Measurements from ENCODE around the gene NDUFAF8.

NDUFAF8 gene

GRCh38 chr17:81222906-81223761 lies 16.0 kb upstream of the NDUFAF8 start, which contains the start of gene CEP131 (continued):
- 0 out of 2 replicates have a peak, but pooled peaks have one; percentile 17 for TF ChIP-seq BCL11B (tag by site-specific recombination; IDR thresholded peaks at IDR 0.05; ENCODE audit: low read depth)
- TF ChIP-seq OVOL3 (tag by site-specific recombination; IDR thresholded peaks at IDR 0.05): no peak
- no peak for TF ChIP-seq ZNF768 (tag by site-specific recombination; IDR thresholded peaks at IDR 0.05)
- TF ChIP-seq ZNF645 (tag by site-specific recombination; IDR thresholded peaks at IDR 0.05): peak; percentile 31; the same call in 1 of the 2 replicates
- TF ChIP-seq ZNF175 (tag by site-specific recombination; IDR thresholded peaks at IDR 0.05): no peak
- TF ChIP-seq ZEB2 (tag by site-specific recombination; IDR thresholded peaks at IDR 0.05): peak; percentile 33; the same call in 1 of the 2 replicates
- TF ChIP-seq MZF1 (tag by site-specific recombination; IDR thresholded peaks at IDR 0.05; ENCODE audit: borderline replicate concordance): peak; percentile 81; the same call in 1 of the 2 replicates
- TF ChIP-seq ZBTB7A (tag by site-specific recombination; IDR thresholded peaks at IDR 0.05; ENCODE audit: low read depth): no peak
- TF ChIP-seq ZNF324 (tag by site-specific recombination; IDR thresholded peaks at IDR 0.05): peak; percentile 58; the same call in 1 of the 2 replicates
- no peak for TF ChIP-seq ZNF354C (tag by site-specific recombination; IDR thresholded peaks at IDR 0.05; ENCODE audit: borderline replicate concordance, low read depth)
- no peak for TF ChIP-seq PRDM1 (tag by site-specific recombination; IDR thresholded peaks at IDR 0.05)
- no peak for TF ChIP-seq ZNF580 (tag by site-specific recombination; IDR thresholded peaks at IDR 0.05)
- TF ChIP-seq ZNF174 (tag by site-specific recombination; IDR thresholded peaks at IDR 0.05): no peak
- no peak for TF ChIP-seq ZNF169 (tag by site-specific recombination; IDR thresholded peaks at IDR 0.05)
- 0 out of 2 replicates have a peak, but pooled peaks have one; percentile 38 for TF ChIP-seq KLF10 (tag by site-specific recombination; IDR thresholded peaks at IDR 0.05)
- TF ChIP-seq ZNF391 (tag by site-specific recombination; IDR thresholded peaks at IDR 0.05; ENCODE audit: borderline replicate concordance, low read depth): peak; percentile 43; the same call in 1 of the 2 replicates
- TF ChIP-seq ZNF654 (tag by site-specific recombination; IDR thresholded peaks at IDR 0.05; ENCODE audit: low read depth): no peak
- TF ChIP-seq ZNF404 (tag by site-specific recombination; IDR thresholded peaks at IDR 0.05): no peak
- TF ChIP-seq GLI2 (tag by site-specific recombination; IDR thresholded peaks at IDR 0.05; ENCODE audit: borderline replicate concordance, low read depth): no peak
- TF ChIP-seq ZNF610 (tag by site-specific recombination; IDR thresholded peaks at IDR 0.05; ENCODE audit: borderline replicate concordance): peak; percentile 70; the same call in 1 of the 2 replicates
- TF ChIP-seq HIC1 (tag by site-specific recombination; IDR thresholded peaks at IDR 0.05): peak; percentile 91
- no peak for TF ChIP-seq ZNF626 (tag by site-specific recombination; IDR thresholded peaks at IDR 0.05)
- no peak for TF ChIP-seq TCF7L2 (IDR thresholded peaks at IDR 0.05; ENCODE audit: borderline replicate concordance, low read depth, low read length)
- TF ChIP-seq KLF16 (tag by site-specific recombination; IDR thresholded peaks at IDR 0.05): peak; percentile 60; the same call in 1 of the 2 replicates
- no peak for TF ChIP-seq ZNF214 (tag by site-specific recombination; IDR thresholded peaks at IDR 0.05; ENCODE audit: borderline replicate concordance)
- no peak for TF ChIP-seq REST (tag by site-specific recombination; IDR thresholded peaks at IDR 0.05)
- TF ChIP-seq ZNF155 (tag by site-specific recombination; IDR thresholded peaks at IDR 0.05): no peak
- peak; percentile 44; the same call in 1 of the 2 replicates for TF ChIP-seq ZNF692 (tag by site-specific recombination; IDR thresholded peaks at IDR 0.05)
- TF ChIP-seq ZNF660 (tag by site-specific recombination; IDR thresholded peaks at IDR 0.05): 0 out of 2 replicates have a peak, but pooled peaks have one; percentile 58
- TF ChIP-seq ZNF184 (tag by site-specific recombination; IDR thresholded peaks at IDR 0.05): no peak; the same call in 1 of the 2 replicates
- TF ChIP-seq KLF9 (tag by site-specific recombination; IDR thresholded peaks at IDR 0.05; ENCODE audit: low read depth): peak; percentile 98

Data from HEK293 (cell line).